Duodenal mucosa (tissue), 2 donors: ENCODE results near the gene NLRP14.

Source experiments
- H3K27ac ChIP-seq: one replicate; pipeline ENCODE4 v1.7.0; 2013; ENCODE audit warnings: low read depth, low read length
- H3K27me3 ChIP-seq, 2 donors: one replicate each; pipeline ENCODE4 v1.7.0; 2013; ENCODE audit warnings: low read length in 2 of 2, control low read depth in 1 of 2; ENCODE audit not compliant: insufficient read depth in 2 of 2, control insufficient read depth in 1 of 2
- H3K36me3 ChIP-seq, 2 donors: one replicate each; pipeline ENCODE4 v1.7.0; 2013; ENCODE audit warnings: low read length in 2 of 2, control low read depth in 1 of 2; ENCODE audit not compliant: insufficient read depth in 2 of 2, control insufficient read depth in 1 of 2
- H3K4me1 ChIP-seq, 2 donors: one replicate each; pipeline ENCODE4 v1.7.0; 2013; ENCODE audit warnings: low read length in 2 of 2, control low read depth in 1 of 2; ENCODE audit not compliant: insufficient read depth in 2 of 2, control insufficient read depth in 1 of 2
- H3K4me3 ChIP-seq, 2 donors: one replicate each; pipeline ENCODE4 v1.7.0; 2013; ENCODE audit warnings: low read length in 2 of 2, low read depth in 1 of 2
- H3K9ac ChIP-seq, 2 donors: one replicate each; pipeline ENCODE4 v1.7.0; 2013; ENCODE audit warnings: low read length in 2 of 2, low read depth in 1 of 2
- H3K9me3 ChIP-seq, 2 donors: one replicate each; pipeline ENCODE4 v1.7.0; 2013; ENCODE audit warnings: low read length in 2 of 2, control low read depth in 1 of 2; ENCODE audit not compliant: control insufficient read depth in 1 of 2

Gene NLRP14, protein sequence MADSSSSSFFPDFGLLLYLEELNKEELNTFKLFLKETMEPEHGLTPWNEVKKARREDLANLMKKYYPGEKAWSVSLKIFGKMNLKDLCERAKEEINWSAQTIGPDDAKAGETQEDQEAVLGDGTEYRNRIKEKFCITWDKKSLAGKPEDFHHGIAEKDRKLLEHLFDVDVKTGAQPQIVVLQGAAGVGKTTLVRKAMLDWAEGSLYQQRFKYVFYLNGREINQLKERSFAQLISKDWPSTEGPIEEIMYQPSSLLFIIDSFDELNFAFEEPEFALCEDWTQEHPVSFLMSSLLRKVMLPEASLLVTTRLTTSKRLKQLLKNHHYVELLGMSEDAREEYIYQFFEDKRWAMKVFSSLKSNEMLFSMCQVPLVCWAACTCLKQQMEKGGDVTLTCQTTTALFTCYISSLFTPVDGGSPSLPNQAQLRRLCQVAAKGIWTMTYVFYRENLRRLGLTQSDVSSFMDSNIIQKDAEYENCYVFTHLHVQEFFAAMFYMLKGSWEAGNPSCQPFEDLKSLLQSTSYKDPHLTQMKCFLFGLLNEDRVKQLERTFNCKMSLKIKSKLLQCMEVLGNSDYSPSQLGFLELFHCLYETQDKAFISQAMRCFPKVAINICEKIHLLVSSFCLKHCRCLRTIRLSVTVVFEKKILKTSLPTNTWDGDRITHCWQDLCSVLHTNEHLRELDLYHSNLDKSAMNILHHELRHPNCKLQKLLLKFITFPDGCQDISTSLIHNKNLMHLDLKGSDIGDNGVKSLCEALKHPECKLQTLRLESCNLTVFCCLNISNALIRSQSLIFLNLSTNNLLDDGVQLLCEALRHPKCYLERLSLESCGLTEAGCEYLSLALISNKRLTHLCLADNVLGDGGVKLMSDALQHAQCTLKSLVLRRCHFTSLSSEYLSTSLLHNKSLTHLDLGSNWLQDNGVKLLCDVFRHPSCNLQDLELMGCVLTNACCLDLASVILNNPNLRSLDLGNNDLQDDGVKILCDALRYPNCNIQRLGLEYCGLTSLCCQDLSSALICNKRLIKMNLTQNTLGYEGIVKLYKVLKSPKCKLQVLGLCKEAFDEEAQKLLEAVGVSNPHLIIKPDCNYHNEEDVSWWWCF

DNA sequence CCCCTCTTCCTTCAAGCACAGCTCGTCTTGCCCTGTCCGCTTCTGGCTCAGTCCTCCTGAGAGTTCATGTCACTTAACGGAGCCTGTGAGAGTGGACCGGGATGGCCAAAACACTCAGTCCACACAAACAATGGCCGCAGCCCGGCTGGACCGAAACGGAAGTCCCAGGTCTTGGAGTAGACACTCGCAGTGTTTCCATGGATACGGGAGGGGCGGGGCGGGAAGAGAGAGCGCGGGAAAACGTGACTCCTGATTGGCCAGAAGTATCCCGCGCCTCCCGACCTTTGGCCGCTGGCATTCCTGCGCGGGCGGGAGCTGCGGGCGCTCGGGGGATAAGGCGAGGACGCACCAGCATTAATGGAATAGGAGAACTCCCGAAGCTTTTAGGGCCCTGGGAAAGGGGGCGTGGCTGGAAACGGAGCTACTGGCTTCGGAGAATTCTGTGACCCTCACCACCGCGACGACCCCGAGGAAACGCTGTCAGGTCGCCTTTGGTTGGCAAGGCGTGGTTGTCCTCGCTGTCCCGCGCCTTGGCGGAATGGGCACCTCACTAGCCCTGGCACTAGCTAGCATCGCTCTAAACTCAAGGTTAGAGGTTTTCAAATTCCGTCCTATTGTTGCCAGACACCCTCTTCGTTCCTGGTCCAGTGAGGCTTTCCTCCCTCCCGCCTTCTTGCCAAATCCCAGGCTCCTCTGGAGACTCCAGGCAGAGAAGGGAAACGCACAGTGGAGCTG, at the start of gene NLRP14, which contains the start of gene ZNF214:
Gene NLRP14, plus strand, starts transcription at position 297 of the 735 bp plus-strand sequence. CDS start 18,108 bp downstream, outside the sequence.
Gene ZNF214, minus strand, starts transcription at position 164 of the 735 bp plus-strand sequence. CDS start 17,511 bp downstream, outside the sequence.
- H3K9ac ChIP-seq, result peak within 1 kb of the TSS; percentile 72 to 73
- no peaks in the 10 kb centered on the region for H3K27me3 ChIP-seq
- H3K4me3 ChIP-seq, result peak within 1 kb of the TSS; percentile 90 to 95
- no peaks in the 10 kb centered on the region for H3K36me3 ChIP-seq
- H3K27ac ChIP-seq, result peak within 1 kb of the TSS; percentile 47
- H3K4me1 ChIP-seq, result peaks cover 5 to 15% of the 10 kb centered on the region in 2 donors
- H3K9me3 ChIP-seq, result no peaks in the 10 kb centered on the region

DNA sequence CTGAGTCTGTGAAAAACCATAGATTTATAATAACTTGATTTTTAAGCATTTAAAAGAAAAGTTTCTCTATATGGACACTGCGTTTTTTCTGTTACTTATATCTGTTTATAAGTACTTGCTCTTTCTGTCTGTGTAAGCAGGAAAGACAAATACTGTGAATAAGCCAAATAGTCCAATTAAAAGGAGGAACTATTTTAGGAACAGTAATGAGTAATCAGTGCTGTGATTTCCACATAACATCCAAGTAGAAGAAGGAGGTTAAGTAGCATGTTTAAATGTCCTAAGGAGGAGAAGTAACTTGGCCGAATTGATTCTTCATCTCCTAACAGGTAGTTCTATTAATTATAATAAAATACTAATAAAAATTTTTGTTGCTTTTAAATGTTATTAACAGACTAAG, 40.9 kb upstream of the NLRP14 start:
- Histone ChIP-seq H3K9ac (no peak overlapping the region), H3K4me3 (no peak overlapping the region), H3K27me3 (no peaks in the 10 kb centered on the region), H3K4me1 (no peaks in the 10 kb centered on the region), H3K36me3 (no peaks in the 10 kb centered on the region), H3K9me3 (no peaks in the 10 kb centered on the region), H3K27ac (no peak overlapping the region)

GRCh38 chr11:6986487-6986886, 33.8 kb upstream of the NLRP14 start:
- H3K36me3 ChIP-seq, result no peaks in the 10 kb centered on the region
- H3K27ac ChIP-seq, result no peak overlapping the region
- H3K4me1 ChIP-seq, result no peaks in the 10 kb centered on the region
- H3K9me3 ChIP-seq, result no peaks in the 10 kb centered on the region
- H3K4me3 ChIP-seq, result no peak overlapping the region
- H3K27me3 ChIP-seq, result no peaks in the 10 kb centered on the region
- no peak overlapping the region for H3K9ac ChIP-seq

- H3K4me3 ChIP-seq, result no peak overlapping the region
- H3K9me3 ChIP-seq, result no peaks in the 10 kb centered on the region
- H3K4me1 ChIP-seq, result no peaks in the 10 kb centered on the region
- H3K36me3 ChIP-seq, result no peaks in the 10 kb centered on the region
- H3K9ac ChIP-seq, result no peak overlapping the region
- H3K27ac ChIP-seq, result no peak overlapping the region
- H3K27me3 ChIP-seq, result no peaks in the 10 kb centered on the region
Observed at GRCh38 chr11:6988506-6988905, 31.8 kb upstream of the NLRP14 start.

DNA sequence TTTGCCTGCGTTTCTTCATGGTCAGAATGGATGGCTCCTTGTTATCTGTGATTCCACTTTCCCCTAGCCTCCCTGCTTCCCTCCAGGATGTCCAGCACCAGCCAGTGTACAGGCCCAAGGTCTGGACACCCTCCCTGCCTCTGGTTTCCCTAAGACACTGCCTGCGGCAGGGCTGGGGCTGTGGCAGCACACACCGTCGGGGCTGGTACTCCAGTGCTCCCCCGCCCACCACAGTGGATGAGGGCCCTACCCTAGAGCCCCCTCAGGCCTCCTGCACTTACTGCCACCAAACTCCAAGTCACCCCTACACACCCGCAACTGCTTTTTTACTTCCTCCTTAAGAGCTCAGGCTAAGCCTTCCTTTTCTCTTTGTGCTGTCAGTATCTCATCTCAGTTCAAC, 29.1 kb upstream of the NLRP14 start:
- no peak overlapping the region for H3K9ac ChIP-seq
- no peak overlapping the region for H3K27ac ChIP-seq
- H3K9me3 ChIP-seq, result no peaks in the 10 kb centered on the region

DNA sequence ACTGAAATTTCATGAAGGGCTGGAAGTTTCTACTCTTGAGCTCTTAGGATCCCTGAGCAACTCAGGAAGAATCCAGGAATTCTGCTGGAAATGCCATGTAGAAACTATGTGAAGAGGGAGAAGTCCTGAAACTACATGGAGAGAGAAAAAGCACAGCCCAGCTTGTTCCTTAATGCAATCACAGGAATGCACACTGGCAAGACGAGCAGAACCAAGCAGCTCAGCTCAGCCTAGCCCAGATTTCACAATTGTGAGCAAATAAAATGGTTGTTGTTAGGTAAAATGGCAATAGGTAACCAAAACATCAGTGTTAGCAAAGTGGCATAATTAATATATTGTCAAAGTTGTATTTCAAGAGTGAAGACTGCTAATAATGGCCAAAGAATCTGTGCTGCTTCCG, 28.3 kb upstream of the NLRP14 start:
- no peaks in the 10 kb centered on the region for H3K9me3 ChIP-seq
- H3K9ac ChIP-seq, result no peak overlapping the region
- H3K4me1 ChIP-seq, result no peaks in the 10 kb centered on the region
- H3K27me3 ChIP-seq, result no peaks in the 10 kb centered on the region
- H3K4me3 ChIP-seq, result no peak overlapping the region
- no peak overlapping the region for H3K27ac ChIP-seq
- H3K36me3 ChIP-seq, result no peaks in the 10 kb centered on the region

More for the DNA sequence above, 29.1 kb upstream of the NLRP14 start:
- H3K4me3 ChIP-seq, result no peak overlapping the region
- H3K36me3 ChIP-seq, result no peaks in the 10 kb centered on the region
- H3K4me1 ChIP-seq, result no peaks in the 10 kb centered on the region
- no peaks in the 10 kb centered on the region for H3K27me3 ChIP-seq

- no peak overlapping the region for H3K4me3 ChIP-seq
Observed at GRCh38 chr11:6992457-6993417, 27.5 kb upstream of the NLRP14 start.

GRCh38 chr11:6995703-6996102, 24.6 kb upstream of the NLRP14 start:
- H3K27me3 ChIP-seq, result no peaks in the 10 kb centered on the region
- no peak overlapping the region for H3K27ac ChIP-seq
- no peak overlapping the region for H3K9ac ChIP-seq
- H3K36me3 ChIP-seq, result peaks cover 0 to 6% of the 10 kb centered on the region in 2 donors
- no peaks in the 10 kb centered on the region for H3K9me3 ChIP-seq
- H3K4me1 ChIP-seq, result no peaks in the 10 kb centered on the region
- no peak overlapping the region for H3K4me3 ChIP-seq

More at GRCh38 chr11:6992457-6993417, 27.5 kb upstream of the NLRP14 start:
- Histone ChIP-seq H3K4me1 (no peaks in the 10 kb centered on the region), H3K27ac (no peak overlapping the region), H3K36me3 (no peaks in the 10 kb centered on the region), H3K9ac (no peak overlapping the region), H3K9me3 (no peaks in the 10 kb centered on the region), H3K27me3 (no peaks in the 10 kb centered on the region)

DNA sequence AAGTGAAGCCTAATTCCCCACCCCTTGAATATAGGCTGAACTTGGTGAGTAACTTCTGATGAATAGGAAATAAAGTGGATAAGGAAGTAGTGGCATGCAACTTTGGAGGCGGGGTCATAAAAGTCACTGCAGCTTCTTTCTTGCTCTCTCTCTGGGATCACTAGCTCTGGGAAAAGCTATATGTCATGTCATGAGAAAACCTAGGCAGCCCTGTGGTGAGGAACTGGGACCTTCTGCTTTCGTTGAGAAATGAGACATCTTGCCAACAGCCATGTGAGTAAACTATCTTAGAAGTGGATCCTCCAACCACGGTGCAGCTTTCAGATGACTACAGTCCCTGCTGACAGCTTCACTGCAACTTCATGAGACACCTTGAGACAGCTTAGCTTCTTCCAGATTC, 15.8 kb upstream of the NLRP14 start:
- Histone ChIP-seq H3K27me3 (no peaks in the 10 kb centered on the region), H3K4me1 (no peaks in the 10 kb centered on the region), H3K9ac (no peak overlapping the region), H3K4me3 (no peak overlapping the region), H3K9me3 (no peaks in the 10 kb centered on the region), H3K36me3 (peaks cover 0 to 6% of the 10 kb centered on the region in 2 donors), H3K27ac (no peak overlapping the region)
